IPS-15b (cell line): Measurements from ENCODE around the gene CDX1.
A peak's percentile ranks its signal among the peaks of the same experiment; 100 is the strongest.

Experiments used
- H3K27me3 ChIP-seq: one replicate; pipeline ENCODE4 v1.6.1; 2013; ENCODE audit warnings: low read length; ENCODE audit not compliant: control insufficient read depth, insufficient read depth
- H3K36me3 ChIP-seq: one replicate; pipeline ENCODE4 v1.6.1; 2013; ENCODE audit warnings: low read length; ENCODE audit not compliant: control insufficient read depth, insufficient read depth
- H3K4me1 ChIP-seq: one replicate; pipeline ENCODE4 v1.6.1; 2013; ENCODE audit warnings: mild to moderate bottlenecking, low read length; ENCODE audit not compliant: control insufficient read depth, insufficient read depth
- H3K4me3 ChIP-seq: one replicate; pipeline ENCODE4 v1.5.1; 2013; ENCODE audit warnings: low read depth, low read length
- H3K9ac ChIP-seq: one replicate; pipeline ENCODE4 v1.6.1; 2013; ENCODE audit warnings: low read depth, mild to moderate bottlenecking, low read length
- H3K9me3 ChIP-seq: one replicate; pipeline ENCODE4 v1.6.1; 2013; ENCODE audit warnings: mild to moderate bottlenecking, low read length; ENCODE audit not compliant: control insufficient read depth, insufficient read depth

The CDX1 gene

DNA sequence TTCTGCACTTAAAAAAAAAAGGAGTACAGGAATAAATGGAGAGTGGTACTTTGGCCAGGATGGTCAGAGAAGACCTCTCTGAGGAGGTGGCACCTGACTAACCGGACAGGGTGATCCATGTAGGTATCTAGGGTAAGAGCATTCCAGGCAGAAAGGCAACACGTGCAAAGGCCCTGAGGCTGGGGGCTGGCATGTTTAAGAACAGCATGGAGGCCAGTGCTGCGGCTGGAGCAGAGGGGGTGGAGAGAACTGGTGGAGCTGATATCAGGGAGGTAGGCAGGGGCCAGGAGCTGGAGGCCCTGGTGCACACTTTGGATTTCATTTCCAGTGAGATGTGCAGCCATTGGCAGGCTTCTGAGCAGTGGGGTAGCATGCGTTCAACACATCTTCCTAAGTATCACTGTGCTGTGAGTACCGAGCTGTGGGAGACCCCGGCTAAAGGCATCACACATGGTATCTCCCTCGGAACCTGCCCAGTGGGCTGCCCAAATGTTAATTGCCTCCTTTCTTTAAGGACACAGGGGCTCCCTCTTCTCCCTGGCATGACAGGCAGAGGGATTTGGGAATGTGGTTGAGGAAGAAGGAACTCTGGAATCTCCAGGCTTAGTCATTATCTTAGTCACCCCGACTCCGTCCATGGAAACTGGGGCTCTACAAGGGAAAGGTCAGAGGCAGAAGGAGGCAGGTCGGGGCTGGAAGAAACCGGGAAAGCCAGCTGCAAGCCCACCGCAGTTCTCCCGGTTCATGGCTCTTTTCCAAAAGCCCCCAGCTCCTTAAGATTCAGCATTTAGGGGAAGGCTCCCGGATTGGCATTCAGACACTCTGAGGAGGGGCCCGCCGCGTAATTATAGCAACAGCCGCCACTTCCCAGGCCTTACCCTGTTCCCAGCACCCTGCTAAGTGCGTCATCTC, 41.9 kb downstream of the CDX1 start:
- H3K36me3 ChIP-seq: no peaks in the 10 kb centered on the region
- H3K4me1 ChIP-seq: peaks cover 11% of the 10 kb centered on the region
- no peaks in the 10 kb centered on the region for H3K9me3 ChIP-seq
- H3K9ac ChIP-seq: no peak overlapping the region
- no peaks in the 10 kb centered on the region for H3K27me3 ChIP-seq
- no peak overlapping the region for H3K4me3 ChIP-seq

DNA sequence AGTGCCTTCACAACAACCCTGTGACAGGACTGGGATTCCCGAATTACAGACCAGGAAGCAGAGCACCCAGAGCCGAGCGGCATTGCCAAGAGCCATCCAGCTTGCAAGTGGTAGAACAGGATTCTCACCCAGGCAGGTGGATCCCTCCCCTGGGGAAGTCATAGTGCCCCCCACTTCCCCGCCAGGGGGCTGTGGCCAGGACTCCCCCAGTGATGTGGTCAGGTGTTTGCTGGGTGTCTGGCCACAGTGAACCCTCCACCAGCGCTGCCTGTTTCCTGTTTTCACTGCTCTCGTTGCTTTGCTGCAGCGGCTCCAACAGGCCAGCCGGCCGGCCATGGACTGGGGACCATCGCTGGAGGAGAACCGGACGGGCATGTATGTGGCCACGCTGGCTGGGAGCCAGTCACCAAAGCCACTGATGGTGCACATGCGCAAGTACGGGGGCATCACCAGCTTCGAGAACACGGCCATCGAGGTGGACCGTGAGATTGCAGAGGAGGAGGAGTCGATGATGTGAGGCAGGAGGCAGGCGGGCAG, 42.6 kb downstream of the CDX1 start:
- Histone ChIP-seq H3K4me3 (no peak overlapping the region), H3K27me3 (peaks cover 2% of the 10 kb centered on the region), H3K4me1 (peaks cover 11% of the 10 kb centered on the region), H3K9me3 (no peaks in the 10 kb centered on the region), H3K9ac (no peak overlapping the region), H3K36me3 (no peaks in the 10 kb centered on the region)

GRCh38 chr5:150210644-150211043, 44.1 kb downstream of the CDX1 start:
- H3K27me3 ChIP-seq: peaks cover 2% of the 10 kb centered on the region
- peaks cover 11% of the 10 kb centered on the region for H3K4me1 ChIP-seq
- H3K36me3 ChIP-seq: no peaks in the 10 kb centered on the region
- H3K4me3 ChIP-seq: peak overlapping the region; percentile 4
- H3K9ac ChIP-seq: no peak overlapping the region
- no peaks in the 10 kb centered on the region for H3K9me3 ChIP-seq

GRCh38 chr5:150211156-150212030, 44.8 kb downstream of the CDX1 start:
- Histone ChIP-seq H3K36me3 (no peaks in the 10 kb centered on the region), H3K4me3 (peak overlapping the region; percentile 4), H3K4me1 (peaks cover 11% of the 10 kb centered on the region), H3K9ac (no peak overlapping the region), H3K9me3 (no peaks in the 10 kb centered on the region), H3K27me3 (peaks cover 2% of the 10 kb centered on the region)

DNA sequence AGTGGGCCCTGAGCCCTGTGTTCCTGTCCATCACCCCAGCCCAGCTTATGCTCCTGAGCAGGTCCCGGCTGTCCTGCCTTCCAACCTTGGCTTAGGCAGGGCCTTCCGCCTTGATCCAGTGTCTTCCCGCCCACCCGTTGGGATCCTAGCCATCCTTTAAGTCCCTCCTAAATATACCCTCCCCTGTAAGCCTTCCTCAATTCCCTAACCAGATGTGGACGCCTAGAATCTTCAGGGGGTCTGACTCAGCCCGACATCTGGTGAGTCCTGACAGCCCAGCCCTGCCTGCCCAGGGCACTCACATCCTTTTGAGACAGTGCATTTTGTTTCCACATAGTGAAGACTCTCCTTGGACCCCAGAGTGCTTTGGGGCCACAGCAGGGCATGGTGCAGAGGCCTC, 47.0 kb downstream of the CDX1 start:
- peaks cover 12% of the 10 kb centered on the region for H3K27me3 ChIP-seq
- no peak overlapping the region for H3K9ac ChIP-seq
- no peaks in the 10 kb centered on the region for H3K36me3 ChIP-seq
- H3K4me3 ChIP-seq: no peak overlapping the region
- H3K9me3 ChIP-seq: no peaks in the 10 kb centered on the region
- H3K4me1 ChIP-seq: peaks cover 9% of the 10 kb centered on the region

DNA sequence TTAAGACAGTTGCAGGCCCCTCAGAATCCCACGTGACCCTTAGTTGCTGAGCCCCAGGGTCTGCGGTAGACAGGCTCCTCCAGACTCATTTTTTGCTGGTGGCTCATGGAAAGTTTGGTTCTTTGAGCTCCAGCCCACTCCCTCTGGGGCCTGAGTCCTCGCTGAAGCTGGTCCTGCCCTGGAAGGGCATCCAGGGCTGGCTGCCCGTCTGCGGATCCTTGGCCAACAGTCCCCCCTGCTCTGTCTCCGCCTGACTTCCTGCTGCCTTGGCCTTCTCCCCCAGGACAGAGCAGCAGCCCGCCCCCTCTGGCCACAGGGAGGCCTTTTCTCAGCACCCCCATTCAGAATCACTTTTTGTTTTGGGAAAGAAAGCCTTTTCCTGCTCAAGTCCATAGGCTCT, 47.7 kb downstream of the CDX1 start:
- Histone ChIP-seq H3K9ac (no peak overlapping the region), H3K36me3 (no peaks in the 10 kb centered on the region), H3K9me3 (no peaks in the 10 kb centered on the region), H3K27me3 (peaks cover 12% of the 10 kb centered on the region), H3K4me3 (no peak overlapping the region), H3K4me1 (peaks cover 9% of the 10 kb centered on the region)

GRCh38 chr5:150215979-150216944, 49.7 kb downstream of the CDX1 start:
- Histone ChIP-seq H3K4me1 (peaks cover 7% of the 10 kb centered on the region), H3K27me3 (peaks cover 12% of the 10 kb centered on the region), H3K9me3 (no peaks in the 10 kb centered on the region), H3K36me3 (no peaks in the 10 kb centered on the region), H3K4me3 (no peak overlapping the region), H3K9ac (no peak overlapping the region)

- H3K9me3 ChIP-seq: no peaks in the 10 kb centered on the region
- peaks cover 12% of the 10 kb centered on the region for H3K27me3 ChIP-seq
- no peak overlapping the region for H3K4me3 ChIP-seq
- H3K4me1 ChIP-seq: peaks cover 4% of the 10 kb centered on the region
- no peaks in the 10 kb centered on the region for H3K36me3 ChIP-seq
- H3K9ac ChIP-seq: no peak overlapping the region
Observed at GRCh38 chr5:150217038-150217437, 50.5 kb downstream of the CDX1 start.

DNA sequence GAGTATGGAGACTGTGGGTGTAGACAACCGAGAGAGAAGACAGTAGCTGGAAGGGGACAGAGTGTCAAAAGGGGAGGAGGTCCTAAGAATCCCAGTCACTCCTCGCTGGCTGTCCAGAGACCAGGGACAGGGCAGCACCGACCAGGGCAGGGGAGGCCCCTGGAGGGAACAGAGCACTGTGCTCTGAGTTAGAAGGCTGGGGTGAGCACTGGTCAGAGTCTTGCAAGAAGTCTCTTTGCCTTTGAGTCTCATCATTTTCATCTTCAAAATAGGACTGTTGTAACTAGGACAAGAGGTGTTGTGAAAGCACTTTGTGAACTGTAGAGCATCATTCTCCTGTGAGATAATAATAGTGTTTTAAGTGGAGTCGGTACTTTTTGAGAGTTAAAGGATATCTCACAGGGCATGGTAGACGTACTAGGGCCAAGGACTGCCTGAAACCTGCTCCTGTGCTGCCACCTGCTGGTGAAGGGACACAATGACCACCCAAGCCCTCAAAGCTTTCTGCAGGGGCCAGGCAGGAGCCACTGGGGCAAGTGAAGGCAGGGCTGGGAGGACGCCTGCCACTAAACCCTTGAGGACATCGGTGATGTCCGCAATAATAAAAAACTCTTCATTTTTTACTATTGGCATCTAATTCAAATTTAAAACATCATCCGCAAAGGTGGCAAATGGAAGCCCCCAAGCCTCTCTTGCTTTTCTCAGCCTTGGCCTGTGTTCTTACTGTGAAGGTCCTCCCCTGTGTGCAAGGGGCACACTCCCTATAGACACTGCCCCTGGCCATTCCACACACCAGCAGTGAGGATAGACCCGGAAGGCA, 51.5 kb downstream of the CDX1 start:
- H3K9me3 ChIP-seq: no peaks in the 10 kb centered on the region
- H3K4me1 ChIP-seq: peaks cover 4% of the 10 kb centered on the region
- no peak overlapping the region for H3K4me3 ChIP-seq
- H3K27me3 ChIP-seq: peaks cover 12% of the 10 kb centered on the region
- no peak overlapping the region for H3K9ac ChIP-seq
- no peaks in the 10 kb centered on the region for H3K36me3 ChIP-seq

GRCh38 chr5:150218693-150219035, 52.1 kb downstream of the CDX1 start:
- Histone ChIP-seq H3K4me3 (no peak overlapping the region), H3K36me3 (no peaks in the 10 kb centered on the region), H3K27me3 (peaks cover 12% of the 10 kb centered on the region), H3K9me3 (no peaks in the 10 kb centered on the region), H3K9ac (no peak overlapping the region), H3K4me1 (peaks cover 4% of the 10 kb centered on the region)
